Ishikawa (cell line): Measurements from ENCODE around the gene IER2.

Experiments used
- CEBPB ChIP-seq: IDR thresholded peaks from 2 replicates; pipeline ENCODE4 v1.6.1; 2012
- CREB1 ChIP-seq: IDR thresholded peaks from 2 replicates; pipeline ENCODE4 v1.6.1; 2012; ENCODE audit warnings: low read depth
- EGR1 ChIP-seq: IDR thresholded peaks from 2 replicates; pipeline ENCODE4 v1.6.1; 2012
- EP300 ChIP-seq: IDR thresholded peaks from 2 replicates; pipeline ENCODE4 v1.6.1; 2012; ENCODE audit warnings: borderline replicate concordance
- FOXM1 ChIP-seq: IDR thresholded peaks from 2 replicates; pipeline ENCODE4 v1.6.1; 2012; ENCODE audit warnings: low read depth, borderline replicate concordance
- NFIC ChIP-seq: IDR thresholded peaks from 2 replicates; pipeline ENCODE4 v1.6.1; 2012
- RAD21 ChIP-seq: IDR thresholded peaks from 2 replicates; pipeline ENCODE4 v1.6.1; 2012; ENCODE audit warnings: low read depth
- TAF1 ChIP-seq: IDR thresholded peaks from 2 replicates; pipeline ENCODE4 v1.6.1; 2012; ENCODE audit warnings: low read depth, mild to moderate bottlenecking
- TCF12 ChIP-seq: IDR thresholded peaks from 2 replicates; pipeline ENCODE4 v1.6.1; 2012; ENCODE audit warnings: low read depth
- TEAD4 ChIP-seq: IDR thresholded peaks from 2 replicates; pipeline ENCODE4 v1.6.1; 2012
- YY1 ChIP-seq: IDR thresholded peaks from 2 replicates; pipeline ENCODE4 v1.6.1; 2012; ENCODE audit warnings: low read depth
- ZBTB7A ChIP-seq: IDR thresholded peaks from 2 replicates; pipeline ENCODE4 v1.6.1; 2012; ENCODE audit warnings: low read depth
- TF ChIP-seq, protein P1 (sequence below): IDR thresholded peaks from 2 replicates; pipeline ENCODE4 v1.6.1; 2012
- TF ChIP-seq, protein P2 (sequence below): IDR thresholded peaks from 2 replicates; pipeline ENCODE4 v1.6.1; 2012; ENCODE audit warnings: low read depth, mild to moderate bottlenecking
- TF ChIP-seq, protein P3 (sequence below): IDR thresholded peaks from 2 replicates; pipeline ENCODE4 v1.6.1; 2012

IER2 gene

DNA sequence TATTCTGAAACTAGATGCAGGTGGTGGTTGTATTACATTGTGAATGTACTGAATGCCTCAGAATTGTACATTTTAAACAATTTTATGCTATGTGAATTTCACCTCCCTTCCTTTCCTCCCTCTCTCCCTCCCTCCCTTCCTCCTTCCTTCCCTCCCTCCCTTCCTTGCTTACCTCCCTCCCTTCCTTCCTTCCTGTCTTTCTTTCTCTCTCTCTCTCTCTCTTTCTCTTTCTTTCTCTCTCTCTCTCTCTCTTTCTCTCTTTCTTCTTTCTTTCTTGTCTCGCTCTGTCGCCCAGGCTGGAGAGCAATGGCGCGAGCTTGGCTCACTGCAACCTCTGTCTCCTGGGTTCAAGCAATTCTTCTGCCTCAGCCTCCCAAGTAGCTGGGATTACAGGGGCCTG is 37.2 kb downstream of the IER2 start:
- TF ChIP-seq, protein P1, sequence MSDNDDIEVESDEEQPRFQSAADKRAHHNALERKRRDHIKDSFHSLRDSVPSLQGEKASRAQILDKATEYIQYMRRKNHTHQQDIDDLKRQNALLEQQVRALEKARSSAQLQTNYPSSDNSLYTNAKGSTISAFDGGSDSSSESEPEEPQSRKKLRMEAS, result no peak
- no peak for TF ChIP-seq EGR1
- TF ChIP-seq, protein P2, sequence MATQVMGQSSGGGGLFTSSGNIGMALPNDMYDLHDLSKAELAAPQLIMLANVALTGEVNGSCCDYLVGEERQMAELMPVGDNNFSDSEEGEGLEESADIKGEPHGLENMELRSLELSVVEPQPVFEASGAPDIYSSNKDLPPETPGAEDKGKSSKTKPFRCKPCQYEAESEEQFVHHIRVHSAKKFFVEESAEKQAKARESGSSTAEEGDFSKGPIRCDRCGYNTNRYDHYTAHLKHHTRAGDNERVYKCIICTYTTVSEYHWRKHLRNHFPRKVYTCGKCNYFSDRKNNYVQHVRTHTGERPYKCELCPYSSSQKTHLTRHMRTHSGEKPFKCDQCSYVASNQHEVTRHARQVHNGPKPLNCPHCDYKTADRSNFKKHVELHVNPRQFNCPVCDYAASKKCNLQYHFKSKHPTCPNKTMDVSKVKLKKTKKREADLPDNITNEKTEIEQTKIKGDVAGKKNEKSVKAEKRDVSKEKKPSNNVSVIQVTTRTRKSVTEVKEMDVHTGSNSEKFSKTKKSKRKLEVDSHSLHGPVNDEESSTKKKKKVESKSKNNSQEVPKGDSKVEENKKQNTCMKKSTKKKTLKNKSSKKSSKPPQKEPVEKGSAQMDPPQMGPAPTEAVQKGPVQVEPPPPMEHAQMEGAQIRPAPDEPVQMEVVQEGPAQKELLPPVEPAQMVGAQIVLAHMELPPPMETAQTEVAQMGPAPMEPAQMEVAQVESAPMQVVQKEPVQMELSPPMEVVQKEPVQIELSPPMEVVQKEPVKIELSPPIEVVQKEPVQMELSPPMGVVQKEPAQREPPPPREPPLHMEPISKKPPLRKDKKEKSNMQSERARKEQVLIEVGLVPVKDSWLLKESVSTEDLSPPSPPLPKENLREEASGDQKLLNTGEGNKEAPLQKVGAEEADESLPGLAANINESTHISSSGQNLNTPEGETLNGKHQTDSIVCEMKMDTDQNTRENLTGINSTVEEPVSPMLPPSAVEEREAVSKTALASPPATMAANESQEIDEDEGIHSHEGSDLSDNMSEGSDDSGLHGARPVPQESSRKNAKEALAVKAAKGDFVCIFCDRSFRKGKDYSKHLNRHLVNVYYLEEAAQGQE, result no peak
- no peak for TF ChIP-seq TAF1

DNA sequence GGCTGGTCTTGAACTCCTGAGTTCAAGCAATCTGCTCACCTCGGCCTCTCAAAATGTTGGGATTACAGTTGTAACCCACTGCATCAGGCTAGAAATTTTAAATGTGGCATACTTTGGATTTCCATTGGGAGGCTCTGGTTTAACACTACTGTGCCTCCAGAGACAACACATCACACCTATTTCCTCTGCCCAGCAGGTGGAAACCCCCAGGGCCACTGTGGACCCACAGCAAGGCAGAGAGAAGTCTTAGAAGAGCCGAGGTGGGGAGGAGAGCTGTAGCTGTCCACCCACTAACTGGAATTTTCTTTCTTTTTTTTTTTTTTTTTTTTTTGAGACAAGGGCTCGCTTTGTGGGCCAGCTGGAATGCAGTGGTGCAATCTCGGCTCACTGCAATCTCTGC is 39.4 kb downstream of the IER2 start:
- TF ChIP-seq TEAD4, result no peak
- no peak for TF ChIP-seq TCF12
- no peak for TF ChIP-seq FOXM1
- TF ChIP-seq YY1, result no peak
- no peak for TF ChIP-seq EGR1
- TF ChIP-seq NFIC, result no peak

DNA sequence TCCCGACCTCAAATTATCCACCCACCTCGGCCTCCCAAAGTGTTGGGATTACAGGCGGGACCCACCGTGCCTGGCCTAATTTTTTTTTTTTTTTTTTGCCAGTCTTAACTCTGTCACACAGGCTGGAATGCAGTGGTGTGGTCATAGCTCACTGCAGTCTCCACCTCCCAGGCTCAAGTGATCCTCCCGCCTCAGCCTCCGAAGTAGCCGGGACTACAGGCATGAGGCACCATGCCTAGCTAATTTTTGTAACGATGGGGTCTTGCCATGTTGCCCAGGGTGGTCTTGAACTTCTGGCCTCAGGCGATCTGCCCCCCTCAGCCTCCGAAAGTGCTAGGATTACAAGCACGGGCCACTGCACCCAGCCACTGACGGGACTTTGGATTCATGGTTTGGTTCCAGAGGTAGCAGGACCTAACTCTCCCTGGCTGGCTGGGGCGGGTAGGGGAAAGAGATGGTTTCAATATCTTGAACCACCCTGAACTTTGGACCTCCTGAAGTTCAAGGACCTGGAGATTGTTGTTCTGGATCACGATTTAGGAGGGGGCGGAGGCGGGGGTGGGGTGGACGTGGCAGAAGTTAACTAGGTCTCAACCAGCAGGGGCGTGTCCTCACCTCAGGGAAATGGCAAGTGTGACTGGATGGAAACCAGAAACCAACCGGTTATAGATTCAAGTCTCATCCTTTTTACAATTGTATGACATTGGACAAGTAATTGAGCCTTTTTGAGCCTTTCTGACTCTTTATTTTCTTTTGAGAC is 40.8 kb downstream of the IER2 start:
- TF ChIP-seq TCF12 (no peak), RAD21 (no peak), CREB1 (no peak), EP300 (no peak), YY1 (no peak), TAF1 (no peak), FOXM1 (no peak)
- TF ChIP-seq, protein P1, result no peak
- TF ChIP-seq, protein P3, sequence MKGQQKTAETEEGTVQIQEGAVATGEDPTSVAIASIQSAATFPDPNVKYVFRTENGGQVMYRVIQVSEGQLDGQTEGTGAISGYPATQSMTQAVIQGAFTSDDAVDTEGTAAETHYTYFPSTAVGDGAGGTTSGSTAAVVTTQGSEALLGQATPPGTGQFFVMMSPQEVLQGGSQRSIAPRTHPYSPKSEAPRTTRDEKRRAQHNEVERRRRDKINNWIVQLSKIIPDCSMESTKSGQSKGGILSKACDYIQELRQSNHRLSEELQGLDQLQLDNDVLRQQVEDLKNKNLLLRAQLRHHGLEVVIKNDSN, result no peak

DNA sequence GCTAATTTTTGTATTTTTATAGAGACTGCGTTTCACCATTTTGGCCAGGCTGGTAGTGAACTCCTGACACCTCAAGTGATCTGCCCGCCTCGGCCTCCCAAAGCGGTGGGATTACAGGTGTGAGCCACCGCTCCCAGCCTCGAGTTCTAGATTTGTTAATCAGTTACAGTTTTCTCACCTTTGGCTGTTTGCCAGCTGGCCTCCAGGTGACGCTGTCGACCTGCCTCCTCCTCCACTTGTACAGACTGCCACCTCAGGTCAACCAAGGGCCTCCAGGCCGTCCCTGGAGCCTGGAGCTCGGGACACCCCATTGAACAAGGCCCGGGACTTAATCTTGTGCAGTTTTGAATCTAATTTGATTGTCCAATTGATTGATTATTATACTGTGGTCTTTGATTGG is 45.5 kb downstream of the IER2 start:
- TF ChIP-seq, protein P1, result no peak
- peak; percentile 9; the same call in 1 of the 2 replicates for TF ChIP-seq RAD21
- TF ChIP-seq NFIC, result peak; percentile 53; the same call in 1 of the 2 replicates

DNA sequence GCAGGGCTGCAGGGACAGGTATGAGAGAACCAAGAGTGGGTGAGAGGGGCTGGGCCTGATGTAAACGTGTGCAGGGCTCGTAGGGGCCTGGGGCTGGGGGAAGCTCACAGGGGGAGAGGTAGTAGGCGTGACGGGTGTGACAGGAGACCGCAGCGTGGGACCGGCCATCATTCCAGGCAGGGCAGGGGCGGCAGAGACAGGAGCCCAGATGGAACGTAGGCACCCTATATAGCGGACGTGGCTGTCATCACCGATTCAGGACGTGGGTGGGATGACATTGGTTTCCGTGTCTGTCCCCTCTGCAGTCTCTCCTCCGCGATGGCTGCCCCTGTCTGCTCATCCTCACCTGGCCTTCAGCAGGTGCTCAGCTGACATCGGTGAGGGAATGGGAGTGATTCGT is 48.4 kb downstream of the IER2 start:
- no peak for TF ChIP-seq CREB1
- TF ChIP-seq, protein P2, result no peak
- TF ChIP-seq, protein P1, result no peak
- no peak for TF ChIP-seq TCF12
- no peak for TF ChIP-seq TEAD4
- no peak for TF ChIP-seq TAF1
- no peak for TF ChIP-seq EP300
- TF ChIP-seq CEBPB, result no peak
- TF ChIP-seq ZBTB7A, result no peak
- no peak for TF ChIP-seq EGR1
- TF ChIP-seq NFIC, result no peak
- TF ChIP-seq FOXM1, result no peak
- no peak for TF ChIP-seq YY1
- TF ChIP-seq, protein P3, result no peak
- no peak for TF ChIP-seq RAD21
